NOMO-1 treated with dmso at 0.1 percent for 144 hours (cell line): ENCODE results near the gene ASCC1.

Experiments
- DNase-seq: peaks from one replicate; lab custom pipeline; 2025; ENCODE audit not compliant: unreplicated experiment; lab: John Stamatoyannopoulos, UW

Gene ASCC1

DNA sequence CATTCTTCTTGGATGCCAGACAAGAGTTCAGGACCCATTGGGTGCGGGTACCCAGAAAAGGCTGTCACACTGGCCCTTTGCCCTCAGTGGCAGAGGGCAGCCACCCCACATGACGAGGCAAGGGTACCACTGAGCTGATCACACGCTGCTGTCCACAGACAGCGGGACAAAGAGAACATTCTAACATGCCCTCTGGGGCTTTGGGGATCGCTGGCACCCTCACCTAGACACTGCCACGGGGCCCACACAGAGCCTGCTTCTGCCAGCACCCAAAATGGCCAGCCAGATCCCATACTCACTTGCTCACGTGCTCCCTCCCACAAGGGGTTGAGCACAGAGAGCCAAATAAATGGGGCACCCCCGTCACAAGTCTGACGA lies 111.0 kb downstream of the ASCC1 start:
- DNase-seq, result no peak

DNA sequence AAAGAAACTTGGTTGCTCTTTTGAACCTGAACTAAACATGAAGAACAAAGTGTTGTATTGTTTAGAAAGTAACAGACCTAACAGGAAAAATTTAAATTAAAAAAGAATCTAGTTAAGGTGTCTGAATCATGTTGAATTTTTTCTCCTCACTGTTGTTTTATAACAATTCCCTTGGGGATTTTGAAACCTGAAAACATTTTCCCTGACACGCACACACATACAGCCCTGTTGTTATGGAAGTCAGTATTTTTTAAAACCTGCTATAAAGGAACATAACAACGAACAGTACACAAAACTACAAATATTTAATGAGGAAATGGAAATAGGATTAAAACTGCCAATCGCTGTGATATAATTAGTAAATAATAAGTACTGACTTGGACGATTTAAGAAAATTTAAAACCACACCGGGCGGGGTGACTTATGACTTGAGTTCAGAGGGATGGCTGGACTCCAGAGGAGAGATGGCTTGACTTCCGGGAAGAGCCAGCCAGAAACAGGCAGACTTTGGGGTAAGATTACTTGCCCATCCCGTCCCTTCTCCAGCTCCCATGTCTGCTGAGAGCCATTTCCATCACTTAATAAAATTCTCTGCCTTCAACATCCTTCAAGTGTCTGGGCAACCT lies 111.5 kb downstream of the ASCC1 start:
- DNase-seq, result no peak

GRCh38 chr10:72099600-72099921 lies 116.5 kb downstream of the ASCC1 start:
- no peak for DNase-seq

DNA sequence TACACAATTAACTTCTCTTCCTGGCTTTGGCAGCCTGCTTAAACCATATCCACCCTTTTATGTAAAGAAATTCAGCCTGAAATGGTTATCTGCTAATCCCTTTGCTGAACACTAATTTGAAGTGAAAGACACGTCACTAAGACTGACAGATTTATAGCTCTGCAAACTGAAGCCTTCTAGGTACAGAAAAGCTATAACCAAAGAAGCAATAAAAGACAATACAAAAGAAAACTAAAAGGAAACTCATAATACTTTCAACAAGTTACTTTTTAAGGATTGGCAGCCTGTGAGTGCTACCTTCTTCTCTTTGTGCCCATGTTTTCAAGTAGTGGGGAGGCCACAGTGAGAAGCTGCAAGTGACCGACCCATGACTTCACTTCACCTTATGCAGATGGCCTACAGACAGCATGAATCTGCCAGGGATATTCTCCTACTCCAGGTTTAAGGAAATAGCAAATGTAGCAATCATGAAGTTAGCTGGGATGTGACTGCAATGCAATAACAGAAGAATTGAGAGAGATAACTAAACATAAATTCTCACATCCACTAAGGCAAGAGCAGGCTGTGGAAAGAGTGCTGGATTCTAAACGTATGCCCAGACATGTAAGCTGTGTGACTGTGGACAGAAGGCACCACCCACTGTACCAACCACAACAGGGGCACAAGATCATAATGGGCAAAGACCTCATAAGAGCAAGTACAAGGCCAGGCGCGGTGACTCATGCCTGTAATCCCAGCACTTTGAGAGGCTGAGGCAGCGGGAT lies 117.1 kb downstream of the ASCC1 start:
- DNase-seq, result no peak

GRCh38 chr10:72098301-72098835 lies 117.7 kb downstream of the ASCC1 start:
- DNase-seq, result no peak

- no peak for DNase-seq
Measured at GRCh38 chr10:72097448-72098300, 118.4 kb downstream of the ASCC1 start.

- DNase-seq, result no peak
Measured at GRCh38 chr10:72096115-72097000, 119.7 kb downstream of the ASCC1 start.

DNA sequence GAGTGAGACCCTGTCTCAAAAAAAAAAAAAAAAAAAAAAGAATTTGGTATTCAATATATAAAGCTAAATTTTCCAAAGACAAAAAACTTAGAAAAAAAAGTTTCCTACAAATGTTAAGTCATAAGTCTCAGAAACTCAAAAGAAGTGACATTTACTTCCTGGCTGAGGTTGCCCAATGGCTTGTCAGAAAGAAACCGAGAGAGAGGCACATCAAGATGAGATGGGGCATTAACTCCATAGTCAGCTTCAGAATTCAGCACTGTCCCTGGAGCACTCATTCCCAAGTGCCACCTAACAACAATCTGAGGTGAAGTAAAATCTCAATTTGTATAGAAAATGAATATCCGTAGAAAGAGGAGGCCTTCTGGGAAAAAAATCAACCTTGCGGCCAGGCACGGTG lies 120.9 kb downstream of the ASCC1 start:
- DNase-seq, result no peak

DNA sequence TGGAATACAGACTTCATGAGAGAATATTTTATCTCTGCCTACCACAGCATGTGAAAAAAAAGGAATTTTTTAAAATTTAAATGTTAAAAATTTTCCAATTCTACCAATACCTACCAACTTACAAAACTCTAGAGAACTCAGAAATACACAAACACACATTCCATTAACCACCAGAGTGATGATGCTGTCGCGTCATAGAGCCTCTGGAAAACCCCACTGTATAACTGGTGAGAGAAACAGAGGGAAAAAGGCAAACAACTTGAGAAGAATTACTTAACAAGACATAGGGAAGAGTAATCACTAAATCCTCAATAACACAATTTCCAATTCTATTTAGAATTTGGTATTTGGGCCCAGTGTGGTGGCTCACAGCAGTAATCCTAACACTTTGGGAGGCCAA lies 121.5 kb downstream of the ASCC1 start:
- DNase-seq, result no peak

DNA sequence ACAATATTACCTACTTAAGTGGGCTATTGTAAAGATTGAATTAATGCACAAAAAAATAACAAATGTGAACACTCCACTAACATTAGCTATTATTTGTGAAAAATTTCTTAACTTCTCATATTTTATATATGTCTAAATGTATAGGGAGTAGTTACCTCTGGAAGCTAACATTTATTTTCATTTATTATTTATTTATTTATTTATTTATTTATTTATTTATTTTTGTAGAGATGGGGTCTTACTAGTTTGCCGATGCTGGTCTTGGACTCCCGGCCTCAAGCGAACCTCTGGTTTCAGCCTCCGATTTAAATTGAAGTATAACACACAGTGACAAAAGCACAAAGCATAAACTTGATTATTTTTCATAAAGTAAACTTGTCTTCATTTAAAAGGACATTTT lies 122.6 kb downstream of the ASCC1 start:
- no peak for DNase-seq

- no peak for DNase-seq
Measured at GRCh38 chr10:72092987-72093386, 123.1 kb downstream of the ASCC1 start.

GRCh38 chr10:72092171-72092924 lies 123.7 kb downstream of the ASCC1 start:
- no peak for DNase-seq

DNA sequence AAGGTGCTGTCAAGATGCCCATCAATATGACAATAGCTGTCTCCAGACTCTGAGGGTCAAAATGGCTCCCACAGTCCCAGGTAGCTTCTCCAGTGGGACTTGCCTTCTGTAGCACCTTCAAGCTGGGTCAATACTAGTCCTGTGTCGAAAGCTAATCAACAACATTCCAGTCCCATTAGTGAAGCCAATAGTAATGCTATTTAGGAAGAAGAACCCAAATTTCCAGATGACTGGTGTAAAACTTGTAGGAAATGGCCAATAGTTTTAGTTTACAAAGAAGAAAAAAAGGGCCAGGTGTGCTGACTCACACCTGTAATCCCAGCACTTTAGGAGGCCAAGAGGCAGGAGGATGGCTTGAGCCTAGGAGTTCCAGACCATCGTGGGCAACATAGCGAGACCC lies 125.8 kb downstream of the ASCC1 start:
- DNase-seq, result no peak

GRCh38 chr10:72089618-72090017 lies 126.5 kb downstream of the ASCC1 start:
- no peak for DNase-seq

DNA sequence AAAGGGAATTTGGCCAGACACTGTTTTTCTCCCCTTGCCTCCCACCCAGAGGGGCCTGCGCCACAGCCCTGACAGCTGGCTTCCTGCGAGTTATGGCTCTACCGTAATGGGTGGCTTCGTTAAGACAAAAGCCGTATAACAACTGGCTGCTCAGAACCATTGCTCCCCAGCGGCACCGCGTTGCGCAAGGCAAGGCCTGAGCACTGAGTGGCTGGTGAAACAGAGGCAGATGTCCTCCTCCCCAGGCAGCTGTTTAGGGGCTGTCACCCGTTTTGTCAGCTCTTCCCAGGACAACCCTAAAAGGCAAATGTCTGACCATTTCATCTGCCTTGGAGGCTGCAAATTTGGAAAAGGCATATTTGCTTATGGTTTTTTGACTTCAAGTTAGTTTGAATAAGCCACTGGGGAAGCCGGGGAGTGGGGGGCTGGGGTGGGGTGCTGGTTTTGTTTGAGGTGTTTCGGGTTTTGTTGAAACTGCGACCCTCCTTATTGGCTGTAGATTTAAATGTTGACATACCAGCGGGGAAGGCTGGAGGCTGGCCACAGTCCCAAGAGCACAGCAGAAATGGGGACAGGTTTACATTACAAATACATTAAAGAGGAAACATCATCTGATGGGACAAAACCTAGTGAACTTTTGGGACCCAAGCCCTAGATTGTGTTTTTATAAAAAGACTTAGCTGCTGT lies 127.0 kb downstream of the ASCC1 start:
- DNase-seq, result peak; percentile 18

DNA sequence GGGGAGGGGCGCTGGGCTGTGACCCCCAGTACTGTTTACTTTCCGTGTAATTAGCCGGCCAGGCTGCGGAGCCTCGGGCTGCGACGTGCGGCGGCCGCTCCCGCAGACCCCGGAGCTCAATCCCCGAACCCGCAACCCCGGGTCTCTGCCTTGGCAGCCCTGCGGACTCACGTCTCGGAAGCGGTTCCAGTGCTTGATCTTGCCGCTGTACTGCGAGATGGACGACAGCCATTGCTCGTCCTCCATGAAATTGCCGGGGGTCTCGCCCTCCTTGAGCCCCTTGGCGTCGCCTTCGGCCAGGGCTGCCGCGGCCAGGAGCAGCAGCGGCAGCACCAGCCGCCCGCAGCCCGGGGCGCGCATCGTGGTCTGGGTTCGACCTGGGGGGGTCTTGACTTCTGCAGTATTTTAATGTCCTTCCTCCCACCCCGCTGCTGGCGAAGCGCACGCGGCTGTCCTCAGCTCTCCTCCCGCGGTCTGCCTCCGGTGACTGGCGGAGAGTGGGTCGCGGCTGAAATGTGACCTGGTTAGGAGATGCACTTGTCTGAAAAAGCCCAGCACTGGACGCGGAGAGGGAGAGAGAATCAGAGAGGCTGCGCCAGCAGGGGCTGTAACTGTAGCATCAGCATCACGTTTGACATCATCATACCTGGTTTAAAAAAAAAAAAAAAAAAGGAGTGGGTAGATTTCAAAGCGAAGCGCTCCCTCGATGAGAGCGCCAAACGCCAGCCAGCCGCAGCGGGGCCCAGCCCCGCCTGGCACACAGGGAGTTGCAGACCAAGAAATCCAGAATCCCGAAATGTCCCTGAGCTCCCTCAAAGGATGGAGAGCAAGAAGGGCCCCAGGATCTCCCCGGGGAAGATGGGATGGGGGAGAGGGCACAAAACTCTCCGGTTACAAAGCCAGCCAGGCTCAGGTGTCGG lies 127.8 kb downstream of the ASCC1 start, which contains the start of gene SPOCK2:
TSS of gene SPOCK2 (minus strand) at position 583 of the 920 bp plus-strand sequence. CDS start at position 360, 223 bp downstream.
- no peak for DNase-seq

DNA sequence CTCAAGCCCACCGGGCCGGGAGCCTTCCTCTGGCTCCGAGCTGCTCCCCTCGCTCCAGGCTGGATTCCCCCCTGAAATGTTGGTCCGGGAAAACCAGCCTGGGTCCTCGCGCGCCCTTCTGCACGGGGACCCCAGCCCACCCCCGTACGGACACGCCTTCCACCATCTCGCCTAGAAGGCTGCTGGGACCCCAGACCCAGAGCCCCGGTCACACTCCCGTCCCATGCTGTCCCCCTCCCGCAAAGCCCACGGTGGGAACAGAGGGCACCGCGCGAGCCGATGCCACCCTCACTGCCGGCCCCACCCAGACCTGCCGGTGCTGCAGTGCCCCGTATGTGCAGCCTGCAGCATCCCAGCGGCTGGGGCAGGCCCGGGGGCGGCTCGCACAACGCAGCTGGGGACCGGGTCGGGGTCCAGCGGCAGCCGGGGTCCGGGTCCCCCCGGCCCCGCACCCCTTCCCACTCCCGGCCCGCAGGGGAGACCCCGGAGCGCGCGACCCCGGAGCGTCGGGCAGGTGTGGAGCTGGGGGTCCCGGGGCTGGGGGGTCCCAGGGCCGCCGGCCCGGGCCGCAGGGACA lies 128.6 kb downstream of the ASCC1 start:
- no peak for DNase-seq
